Measurements from ENCODE around the gene BLID. TPM values are rescaled to one million over a fixed set of nuclear protein-coding genes. Genes with fewer than 3 reads are reported as not detected.

BLID gene
- total and polyA plus RNA-seq, 2 of the 4 experiments (the other 2 are of a cell fraction) = 0.24 to 30.8 TPM

DNA sequence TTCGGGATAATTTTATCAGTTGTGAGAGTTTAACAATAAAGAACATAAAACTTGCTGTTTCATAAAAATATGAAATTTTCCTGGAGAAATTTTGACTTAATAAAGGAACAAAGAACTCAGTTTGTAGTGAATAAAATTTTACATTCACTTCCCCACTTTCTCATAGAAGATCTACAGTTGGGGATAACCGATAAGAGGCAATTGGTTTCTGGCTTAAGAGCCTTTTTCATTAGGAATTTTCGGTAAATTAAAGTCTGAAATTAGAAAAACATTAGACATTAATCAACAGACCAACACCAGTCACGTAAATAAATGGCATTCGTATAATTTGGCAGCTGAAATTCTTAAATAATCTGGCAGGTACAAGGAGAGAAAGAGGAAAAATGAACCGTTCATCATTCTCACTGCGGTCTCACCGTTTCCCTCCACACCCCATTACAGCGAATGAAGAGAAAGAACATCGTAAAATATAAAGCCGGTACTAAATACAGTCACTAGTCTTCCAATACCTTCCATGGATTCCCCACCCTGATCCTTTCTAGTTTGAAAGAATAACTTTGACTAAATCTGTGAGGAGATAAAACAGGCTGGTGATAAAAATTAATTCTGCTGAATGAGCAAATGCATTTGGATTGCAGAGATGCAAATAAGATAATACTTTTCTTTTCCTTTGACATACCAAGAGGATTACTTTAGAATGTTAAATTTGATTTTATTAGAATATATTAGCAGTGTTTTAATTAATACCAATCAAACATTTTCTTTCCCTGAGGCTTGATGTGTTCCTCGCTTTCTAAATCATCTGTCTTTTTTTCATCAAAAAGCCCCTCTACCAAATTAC lies 19.5 kb downstream of the BLID start:
- Histone ChIP-seq H4K91ac (ENCODE audit: insufficient read depth, low read depth, low read length) (no peak overlapping the region), H3K18ac (ENCODE audit: low read depth, low read length) (peak overlapping the region; percentile 43; the same call in 1 of the 2 replicates), H3K27ac (ENCODE audit: insufficient read depth, low read length) (peak overlapping the region; percentile 46; the same call in 1 of the 2 replicates), H4K8ac (ENCODE audit: low read depth in 2 of 2, low read length in 2 of 2) (peak overlapping the region in 1 of 2 experiments; percentile 53; a peak in 2 of 4 replicates), H2BK5ac (ENCODE audit: low read depth, low read length, poor library complexity, severe bottlenecking) (peak overlapping the region; percentile 87), H3K27me3 (ENCODE audit: control insufficient read depth, insufficient read depth, low read length) (no peaks in the 10 kb centered on the region), H3K4ac (ENCODE audit: low read depth, low read length) (peak overlapping the region; percentile 49; the same call in 1 of the 2 replicates), H3K9me3 (ENCODE audit: control insufficient read depth, insufficient read depth, low read length) (no peaks in the 10 kb centered on the region), H3K23ac (ENCODE audit: low read depth, low read length) (peak overlapping the region; percentile 84; the same call in 1 of the 2 replicates), H3K4me1 (ENCODE audit: control insufficient read depth, insufficient read depth, low read length) (peaks cover 5% of the 10 kb centered on the region; the same call in 1 of the 2 replicates), H3K4me2 (ENCODE audit: low read depth, low read length) (peak overlapping the region; percentile 87; the same call in 1 of the 2 replicates), H3K56ac (ENCODE audit: extremely low read depth, insufficient read depth, low read length) (peak overlapping the region; percentile 58; the same call in 1 of the 2 replicates), H3K36me3 (ENCODE audit: control insufficient read depth, insufficient read depth, low read length) (peaks cover 36% of the 10 kb centered on the region), H4K5ac (ENCODE audit: low read depth, low read length) (peak overlapping the region; percentile 60; the same call in 1 of the 2 replicates), H2BK20ac (ENCODE audit: low read depth, low read length) (no peak overlapping the region), H2AK9ac (replicated peaks; ENCODE audit: low read depth, low read length, poor library complexity) (no peak overlapping the region), H2BK120ac (ENCODE audit: low read depth, low read length) (no peak overlapping the region), H3K79me1 (ENCODE audit: low read depth in 1 of 2, low read length in 2 of 2) (peaks cover 3 to 7% of the 10 kb centered on the region in 2 experiments; a peak in 2 of 4 replicates), H4K20me1 (ENCODE audit: insufficient read depth, low read length) (peaks cover 60% of the 10 kb centered on the region), H3K14ac (replicated peaks; ENCODE audit: low read depth, low read length) (peak overlapping the region; percentile 29; the same call in 1 of the 2 replicates), H3K9me1 (ENCODE audit: insufficient read depth, low read length) (peaks cover 6% of the 10 kb centered on the region), H2AFZ (replicated peaks; ENCODE audit: low read length, poor library complexity) (no peak overlapping the region), H2AK5ac (ENCODE audit: low read depth, low read length) (no peak overlapping the region), H3K4me3 (ENCODE audit: insufficient read depth, low read depth, low read length) (peak overlapping the region; percentile 44), H3K9ac (ENCODE audit: low read depth, low read length) (peak overlapping the region; percentile 32; the same call in 1 of the 2 replicates), H2BK15ac (ENCODE audit: low read depth, low read length) (no peak overlapping the region)
- no CpG with 5 or more reads among the region's 12 CpGs for WGBS, 2 experiments (ENCODE audit: extremely low coverage in 2 of 2, insufficient read length in 1 of 2)
- DNase-seq (no peak), ATAC-seq (ENCODE audit: low read depth) (no peak)
- intact Hi-C loops (cut with micrococcal nuclease) = loop anchor here (5.0 kb wide), 1 partner anchor 499 kb away; no protein-coding TSS in a partner anchor
- ChIA-PET POLR2A (ENCODE audit: unreplicated experiment) (interaction anchor here (0.6 kb wide), 3 partner anchors 59 to 440 kb away, joined by 3 to 7 read pairs (median 4); no protein-coding TSS in a partner anchor), CTCF (interaction anchor here (0.6 kb wide), 1 partner anchor 336 kb away, joined by 4 read pairs; no protein-coding TSS in a partner anchor)
- in situ Hi-C loops (cut with MboI; ENCODE audit: low sequenced_read_pairs) = no loop called here
- TF ChIP-seq POLR2A (IDR thresholded peaks at IDR 0.05; ENCODE audit: low read depth, low read length) = no peak
- TF ChIP-seq MAFK (IDR thresholded peaks at IDR 0.05; ENCODE audit: low read depth, low read length) = peak; percentile 58
- dilution Hi-C loops (cut with HindIII; ENCODE audit: low sequenced_read_pairs, unreplicated experiment) = no loop called here
- BruUV-seq (replicated peaks) = no TSS peak
